OCI-LY7 (cell line): ENCODE data around the gene RMI1.

Experiments
- EZH2phosphoT487 ChIP-seq: fragments of 200-600 bp; sonication (generic); IDR thresholded peaks from 2 replicates; pipeline ENCODE4 v1.6.1; 2018; ENCODE audit warnings: low read depth, borderline replicate concordance, mild to moderate bottlenecking, mixed run types, antibody characterized with exemption, low read length, moderate library complexity, mixed read lengths
- TF ChIP-seq, protein P1 (sequence below): fragments of 200-600 bp; sonication (generic); conservative IDR thresholded peaks from 2 replicates; pipeline ENCODE4 v1.5.1; 2014; ENCODE audit warnings: mild to moderate bottlenecking, antibody characterized with exemption, low read length, moderate library complexity, mixed read lengths

DNA sequence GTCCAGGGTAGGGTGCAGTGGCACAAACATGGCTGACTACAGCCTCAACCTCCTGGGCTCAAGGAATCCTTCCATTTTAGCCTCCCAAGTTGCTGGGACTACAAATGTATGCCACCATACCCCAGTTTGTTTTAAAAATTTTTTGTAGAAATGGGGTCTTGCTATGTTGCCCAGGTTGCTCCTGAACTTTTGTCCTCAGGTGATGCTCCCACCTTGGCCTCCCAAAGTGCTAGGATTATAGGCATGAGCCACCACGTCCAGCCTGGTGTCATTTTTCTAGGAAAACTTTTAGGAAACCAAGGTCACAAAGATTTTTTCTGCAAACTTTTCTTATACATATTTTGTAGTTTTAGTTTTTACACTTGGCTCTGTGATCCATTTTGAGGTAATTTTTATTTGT, 10.8 kb downstream of the RMI1 start:
- TF ChIP-seq, protein P1, sequence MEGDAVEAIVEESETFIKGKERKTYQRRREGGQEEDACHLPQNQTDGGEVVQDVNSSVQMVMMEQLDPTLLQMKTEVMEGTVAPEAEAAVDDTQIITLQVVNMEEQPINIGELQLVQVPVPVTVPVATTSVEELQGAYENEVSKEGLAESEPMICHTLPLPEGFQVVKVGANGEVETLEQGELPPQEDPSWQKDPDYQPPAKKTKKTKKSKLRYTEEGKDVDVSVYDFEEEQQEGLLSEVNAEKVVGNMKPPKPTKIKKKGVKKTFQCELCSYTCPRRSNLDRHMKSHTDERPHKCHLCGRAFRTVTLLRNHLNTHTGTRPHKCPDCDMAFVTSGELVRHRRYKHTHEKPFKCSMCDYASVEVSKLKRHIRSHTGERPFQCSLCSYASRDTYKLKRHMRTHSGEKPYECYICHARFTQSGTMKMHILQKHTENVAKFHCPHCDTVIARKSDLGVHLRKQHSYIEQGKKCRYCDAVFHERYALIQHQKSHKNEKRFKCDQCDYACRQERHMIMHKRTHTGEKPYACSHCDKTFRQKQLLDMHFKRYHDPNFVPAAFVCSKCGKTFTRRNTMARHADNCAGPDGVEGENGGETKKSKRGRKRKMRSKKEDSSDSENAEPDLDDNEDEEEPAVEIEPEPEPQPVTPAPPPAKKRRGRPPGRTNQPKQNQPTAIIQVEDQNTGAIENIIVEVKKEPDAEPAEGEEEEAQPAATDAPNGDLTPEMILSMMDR, result no peak
- TF ChIP-seq EZH2phosphoT487, result no peak
